NOMO-1 treated with dmso at 0.1 percent for 144 hours (cell line): ENCODE measurements around the gene GART.
"Not testable (repeated sequence)": the region's sequence is repeated elsewhere in the genome, so short reads cannot be mapped to it uniquely, and the experiment has no call there.

Experiments used
- DNase-seq: peaks from one replicate; lab custom pipeline; 2025; ENCODE audit not compliant: unreplicated experiment; lab: John Stamatoyannopoulos, UW

GART gene

GRCh38 chr21:33473344-33473743 lies 68.6 kb downstream of the GART start:
- DNase-seq = no peak

DNA sequence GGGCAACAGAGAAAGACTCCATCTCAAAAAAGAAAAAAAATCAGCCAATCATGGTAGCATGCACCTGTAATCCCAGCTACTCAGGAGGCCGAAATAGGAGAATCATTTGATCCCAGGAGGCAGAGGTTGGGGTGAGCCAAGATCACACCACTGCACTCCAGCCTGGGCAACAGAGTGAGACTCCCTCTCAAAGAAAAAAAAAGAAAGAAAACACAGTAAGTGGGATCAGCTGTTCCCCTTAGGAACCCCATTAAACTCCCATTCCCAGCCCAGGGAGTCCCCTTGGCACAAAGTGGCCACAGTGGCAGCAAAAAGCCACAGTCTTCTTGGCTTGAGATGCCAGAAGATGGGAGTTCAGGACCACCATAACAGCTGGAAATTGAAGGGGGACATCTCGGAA lies 71.2 kb downstream of the GART start:
- DNase-seq = no peak

DNA sequence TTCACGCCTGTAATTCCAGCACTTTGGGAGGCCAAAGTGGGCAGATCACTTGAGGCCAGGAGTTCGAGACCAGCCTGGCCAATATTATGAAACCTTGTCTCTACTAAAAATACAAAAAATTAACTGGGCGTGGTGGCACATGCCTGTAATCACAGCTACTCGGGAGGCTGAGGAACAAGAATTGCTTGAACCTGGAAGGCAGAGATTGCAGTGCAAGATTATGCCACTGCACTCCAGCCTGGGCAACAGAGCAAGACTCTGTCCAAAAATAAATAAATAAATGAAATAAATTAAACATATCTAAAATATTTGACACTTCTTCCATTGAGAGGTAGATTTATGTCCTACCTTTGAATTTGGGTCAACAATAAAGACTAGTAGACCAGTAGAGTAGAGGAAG lies 72.7 kb downstream of the GART start:
- DNase-seq = not testable (repeated sequence)

DNA sequence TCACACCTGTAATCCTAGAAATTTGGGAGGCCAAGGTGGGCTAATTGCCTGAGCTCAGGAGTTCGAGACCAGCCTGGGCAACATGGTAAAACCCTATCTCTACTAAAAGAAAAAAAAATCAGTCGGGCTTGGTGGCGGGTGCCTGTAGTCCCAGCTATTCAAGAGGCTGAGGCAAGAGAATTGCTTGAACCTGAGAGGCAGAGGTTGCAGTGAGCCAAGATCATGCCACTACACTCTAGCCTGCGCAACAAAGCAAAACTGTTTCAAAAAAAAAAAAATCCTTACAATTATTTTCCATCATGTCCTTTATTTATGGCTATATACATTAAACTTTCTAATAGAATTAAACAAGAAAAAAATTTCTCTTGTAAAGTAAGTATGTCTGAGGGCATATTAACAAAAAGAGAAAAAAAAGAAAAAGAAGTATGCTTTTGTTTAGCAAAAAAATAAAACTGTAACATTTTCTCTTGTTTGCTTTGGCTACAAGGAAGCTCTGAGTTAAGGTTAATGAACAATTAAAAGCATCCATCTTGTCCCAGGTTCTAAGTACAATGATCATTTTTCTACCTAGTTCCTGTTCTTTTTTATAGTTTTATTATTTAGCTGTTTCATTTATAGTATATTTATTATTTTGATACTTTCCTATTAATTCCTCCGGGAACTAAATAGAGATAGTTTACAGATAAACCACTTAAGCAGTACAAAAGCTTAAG lies 80.2 kb downstream of the GART start:
- no peak for DNase-seq

DNA sequence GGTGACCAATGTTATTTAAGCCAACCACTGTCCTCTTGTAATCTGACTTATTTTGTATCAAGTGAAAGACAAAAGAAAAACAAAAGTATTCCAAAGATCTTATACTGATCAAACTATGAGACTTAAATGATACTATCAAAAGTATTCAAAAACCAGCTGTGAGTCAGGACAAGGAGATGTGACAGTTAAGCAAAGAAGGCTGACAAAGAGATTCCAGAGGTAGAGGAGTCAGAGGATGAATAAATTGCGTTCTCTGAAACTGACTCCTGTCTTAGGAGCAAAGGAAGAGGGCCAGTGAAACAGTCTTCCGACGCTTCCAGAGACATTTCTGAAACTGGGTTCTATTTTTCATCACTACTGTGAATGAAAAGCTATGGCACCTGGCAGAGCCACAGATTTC lies 83.1 kb downstream of the GART start:
- no peak for DNase-seq

DNA sequence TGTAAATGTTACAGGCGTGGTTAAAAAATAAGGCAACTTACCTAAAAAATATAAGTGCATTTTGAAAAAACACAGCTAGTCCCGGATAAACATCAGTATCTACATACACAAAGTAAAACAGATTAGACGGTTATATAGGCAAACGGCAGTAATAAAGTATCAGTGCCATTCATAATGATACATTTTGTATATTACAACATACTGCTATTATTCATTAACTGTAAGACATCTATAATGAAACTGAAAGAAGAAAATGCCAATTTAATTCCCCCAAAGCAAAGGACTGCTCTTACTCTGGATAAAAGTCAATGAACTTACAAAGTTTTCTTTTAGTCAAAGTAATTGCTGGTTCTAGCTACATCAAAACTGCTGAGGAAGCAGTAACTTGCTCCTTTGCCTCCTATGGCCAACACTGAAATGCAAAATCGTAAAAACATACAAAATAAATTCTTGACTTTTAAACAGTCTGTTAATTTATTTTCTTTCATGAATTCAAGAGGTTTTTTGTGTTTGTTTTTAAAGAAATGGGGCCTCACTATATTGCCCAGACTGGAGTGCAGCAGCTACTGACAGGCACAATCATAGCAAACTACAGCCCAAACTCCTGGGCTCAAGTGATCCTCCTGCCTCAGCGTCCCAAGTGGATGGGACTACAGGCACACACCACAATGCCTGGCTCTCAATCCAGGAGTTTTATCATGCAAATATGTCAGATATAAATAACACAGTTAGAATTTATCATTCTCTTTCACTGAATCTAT lies 86.1 kb downstream of the GART start:
- no peak for DNase-seq
